ENCODE data around the gene HS3ST2. TPM values are rescaled to one million over a fixed set of nuclear protein-coding genes. Genes with fewer than 3 reads are reported as not detected.

HS3ST2 gene
- total RNA-seq, 1 donor from 2014 or later: 0.51 TPM

GRCh38 chr16:22955461-22956070 lies 141.6 kb downstream of the HS3ST2 start:
- Mint-ChIP-seq H3K9me3 (no peaks in the 10 kb centered on the region), H3K4me1 (ENCODE audit: unreplicated experiment) (no peaks in the 10 kb centered on the region), H3K4me3 (no peak overlapping the region), H3K27me3 (peaks cover 29% of the 10 kb centered on the region), H3K27ac (no peak overlapping the region), H3K36me3 (no peaks in the 10 kb centered on the region)
- no peak for TF ChIP-seq CTCF (conservative IDR thresholded peaks at IDR 0.05)
- DNase-seq (ENCODE audit: extremely low spot score, unreplicated experiment): no peak

- no peak overlapping the region for H3K4me3 Mint-ChIP-seq
- no peaks in the 10 kb centered on the region for H3K9me3 Mint-ChIP-seq
- H3K27ac Mint-ChIP-seq: no peak overlapping the region
- no peak for DNase-seq (ENCODE audit: extremely low spot score, unreplicated experiment)
- TF ChIP-seq CTCF (conservative IDR thresholded peaks at IDR 0.05): no peak
- no peaks in the 10 kb centered on the region for H3K4me1 Mint-ChIP-seq (ENCODE audit: unreplicated experiment)
- H3K27me3 Mint-ChIP-seq: peaks cover 34% of the 10 kb centered on the region
- H3K36me3 Mint-ChIP-seq: no peaks in the 10 kb centered on the region
These were observed 147.2 kb downstream of the HS3ST2 start for GRCh38 chr16:22961206-22961605.

GRCh38 chr16:22962905-22963304 lies 148.9 kb downstream of the HS3ST2 start:
- Mint-ChIP-seq H3K27me3 (peaks cover 38% of the 10 kb centered on the region), H3K27ac (no peak overlapping the region), H3K4me3 (no peak overlapping the region), H3K36me3 (no peaks in the 10 kb centered on the region), H3K9me3 (no peaks in the 10 kb centered on the region), H3K4me1 (ENCODE audit: unreplicated experiment) (no peaks in the 10 kb centered on the region)
- no peak for DNase-seq (ENCODE audit: extremely low spot score, unreplicated experiment)
- no peak for TF ChIP-seq CTCF (conservative IDR thresholded peaks at IDR 0.05)
